SU-DHL-6 (cell line): ENCODE data around the gene TP53RK.

ENCODE experiments used
- CTCF ChIP-seq: fragments of 200-600 bp; sonication (generic); IDR thresholded peaks from one replicate; pipeline ENCODE4 v1.5.1; 2017; ENCODE audit warnings: antibody characterized with exemption, mild to moderate bottlenecking, low read length, moderate library complexity; ENCODE audit not compliant: insufficient read depth, poor library complexity, severe bottlenecking
- EZH2phosphoT487 ChIP-seq: fragments of 200-600 bp; sonication (generic), shearing (Covaris generic); conservative IDR thresholded peaks from 2 replicates; pipeline ENCODE4 v1.6.1; 2018; ENCODE audit warnings: mild to moderate bottlenecking, antibody characterized with exemption, low read length, moderate library complexity, mixed read lengths

- TF ChIP-seq CTCF (no peak), EZH2phosphoT487 (no peak)
Measured at GRCh38 chr20:46649650-46649949, 39.6 kb downstream of the TP53RK start.
